IPS DF 4.7 (cell line): Measurements from ENCODE around the gene PCBP4.
"Not testable (repeated sequence)": the region's sequence is repeated elsewhere in the genome, so short reads cannot be mapped to it uniquely, and the experiment has no call there.

Experiments used
- DNase-seq: peaks from one replicate; pipeline ENCODE4 v3.0.0-alpha.2; 2013; ENCODE audit warnings: low spot score; ENCODE audit errors: extremely low read depth

PCBP4 gene

DNA sequence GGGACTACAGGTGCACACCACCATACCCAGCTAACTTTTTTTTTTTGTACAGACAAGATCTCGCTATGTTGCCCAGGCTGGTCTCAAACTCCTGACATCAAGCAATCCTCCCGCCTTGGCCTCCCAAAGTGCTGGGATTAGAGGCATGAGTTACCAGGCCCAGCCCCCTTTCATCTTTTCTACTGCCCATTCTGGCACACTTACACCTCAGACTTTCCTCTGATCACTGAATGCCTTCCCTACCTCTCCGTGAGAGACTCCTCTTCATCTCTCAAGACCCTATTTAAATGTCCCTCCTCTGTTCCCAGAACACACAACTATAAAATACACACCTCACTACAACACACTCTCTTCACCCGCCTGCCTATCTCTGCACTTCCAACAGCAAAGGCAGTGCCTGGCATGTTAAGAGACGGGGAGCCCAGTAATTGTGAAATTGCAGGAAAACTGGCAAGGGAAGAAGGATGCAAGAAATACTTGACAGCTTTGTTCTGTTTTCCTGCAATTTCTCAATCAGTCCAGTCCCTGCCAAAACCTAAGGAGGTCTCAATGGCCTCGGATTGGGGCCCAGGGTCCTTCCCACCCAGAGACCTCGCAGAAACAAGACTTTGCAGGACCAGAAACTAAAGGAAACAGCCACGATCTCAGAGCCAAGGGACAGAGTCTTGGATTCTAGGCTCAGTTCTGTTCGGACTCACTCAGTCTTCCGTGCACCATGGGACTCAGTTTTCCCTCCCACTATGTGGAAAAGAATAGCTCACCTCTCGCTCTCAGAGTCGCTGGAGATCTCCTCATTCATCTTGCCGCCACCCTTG lies 26.4 kb downstream of the PCBP4 start:
- no peak for DNase-seq

DNA sequence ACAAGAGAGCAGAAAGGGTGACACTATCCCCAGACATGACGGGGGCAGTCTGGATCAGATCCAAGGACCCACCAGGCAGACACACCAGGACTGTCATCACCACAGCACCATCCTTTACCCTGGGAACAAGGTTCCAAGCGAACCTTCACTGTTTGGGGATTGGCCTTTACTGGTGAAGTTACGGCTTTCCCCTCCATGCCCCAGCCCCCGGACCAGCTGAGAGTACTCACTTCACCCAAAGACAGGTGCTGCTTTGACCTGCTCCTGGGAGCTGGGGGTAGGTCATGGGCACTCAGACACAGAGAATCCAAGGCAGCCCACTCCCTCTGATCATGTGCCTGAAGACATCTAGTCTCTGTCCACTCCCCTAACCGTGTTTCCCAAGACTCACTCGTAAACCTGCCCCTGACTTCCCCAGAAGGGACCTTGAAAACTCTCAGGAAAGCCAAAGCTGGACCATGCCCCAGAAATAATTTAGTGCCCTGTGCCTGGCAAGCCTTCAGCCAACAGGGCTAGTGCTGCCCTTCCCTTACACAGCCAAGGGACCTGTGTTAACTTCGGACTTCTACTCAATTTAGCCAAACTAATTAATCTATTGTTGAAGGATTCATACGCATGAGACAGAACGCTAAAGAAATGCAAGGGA lies 28.4 kb downstream of the PCBP4 start:
- no peak for DNase-seq

DNA sequence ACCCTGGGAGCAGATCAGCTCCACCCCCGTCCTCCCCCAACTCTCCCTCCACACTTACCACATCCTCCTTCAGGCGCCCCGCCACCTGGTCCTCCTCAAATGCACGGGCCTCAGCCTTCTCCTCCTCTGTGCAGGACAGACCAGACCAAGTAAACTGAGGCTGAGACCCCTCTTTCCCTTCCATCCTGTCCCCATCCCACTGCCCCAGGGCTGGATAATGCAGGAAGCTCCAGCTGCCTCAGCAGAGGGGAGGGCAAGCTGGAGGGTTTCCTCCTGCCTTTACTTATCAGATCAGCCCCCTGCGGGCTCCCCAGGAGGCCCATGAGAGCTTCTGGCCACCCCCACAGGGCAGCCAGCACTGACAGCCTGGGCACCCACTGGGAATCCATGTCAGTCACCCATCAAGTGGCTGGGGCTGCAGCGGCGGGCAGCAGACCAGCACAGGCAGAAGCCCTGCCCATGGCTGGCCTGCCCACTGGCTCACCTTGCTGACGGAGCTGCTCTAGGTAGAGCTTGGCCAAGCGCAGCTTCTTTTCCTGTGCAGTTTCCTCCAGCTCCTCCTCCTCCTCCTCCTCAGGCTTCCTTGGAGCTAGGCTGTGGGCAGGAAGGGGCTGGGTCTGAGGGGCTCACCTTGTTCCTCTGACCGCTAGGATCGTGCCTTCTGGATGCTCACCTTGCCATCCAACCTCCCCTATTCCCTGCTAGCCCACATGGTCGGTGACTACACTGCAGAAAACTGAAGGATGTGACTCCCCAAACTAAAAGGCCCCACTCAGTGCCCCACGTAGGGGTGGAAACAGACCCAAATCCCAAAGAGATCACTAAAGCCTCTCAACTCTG lies 29.4 kb downstream of the PCBP4 start:
- no peak for DNase-seq

DNA sequence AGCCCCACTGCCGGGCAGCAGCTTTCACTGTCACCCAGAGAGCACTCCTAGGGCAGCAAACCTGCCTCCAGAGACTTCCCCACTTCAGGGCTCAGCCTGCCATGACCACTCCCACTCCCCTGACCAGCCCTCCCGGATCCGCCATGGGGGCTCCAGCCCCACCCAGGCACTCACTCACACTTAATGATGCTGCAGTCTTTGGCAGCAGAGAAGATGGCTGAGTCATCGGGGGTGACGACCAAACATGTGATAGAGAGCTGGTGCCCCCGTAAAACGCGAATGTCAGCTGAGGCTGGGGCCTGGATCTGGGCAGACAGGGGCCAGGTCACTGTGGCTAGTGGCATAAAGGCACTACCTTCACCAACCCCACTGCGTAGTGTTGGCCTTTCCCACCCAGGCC lies 30.2 kb downstream of the PCBP4 start:
- DNase-seq = no peak

DNA sequence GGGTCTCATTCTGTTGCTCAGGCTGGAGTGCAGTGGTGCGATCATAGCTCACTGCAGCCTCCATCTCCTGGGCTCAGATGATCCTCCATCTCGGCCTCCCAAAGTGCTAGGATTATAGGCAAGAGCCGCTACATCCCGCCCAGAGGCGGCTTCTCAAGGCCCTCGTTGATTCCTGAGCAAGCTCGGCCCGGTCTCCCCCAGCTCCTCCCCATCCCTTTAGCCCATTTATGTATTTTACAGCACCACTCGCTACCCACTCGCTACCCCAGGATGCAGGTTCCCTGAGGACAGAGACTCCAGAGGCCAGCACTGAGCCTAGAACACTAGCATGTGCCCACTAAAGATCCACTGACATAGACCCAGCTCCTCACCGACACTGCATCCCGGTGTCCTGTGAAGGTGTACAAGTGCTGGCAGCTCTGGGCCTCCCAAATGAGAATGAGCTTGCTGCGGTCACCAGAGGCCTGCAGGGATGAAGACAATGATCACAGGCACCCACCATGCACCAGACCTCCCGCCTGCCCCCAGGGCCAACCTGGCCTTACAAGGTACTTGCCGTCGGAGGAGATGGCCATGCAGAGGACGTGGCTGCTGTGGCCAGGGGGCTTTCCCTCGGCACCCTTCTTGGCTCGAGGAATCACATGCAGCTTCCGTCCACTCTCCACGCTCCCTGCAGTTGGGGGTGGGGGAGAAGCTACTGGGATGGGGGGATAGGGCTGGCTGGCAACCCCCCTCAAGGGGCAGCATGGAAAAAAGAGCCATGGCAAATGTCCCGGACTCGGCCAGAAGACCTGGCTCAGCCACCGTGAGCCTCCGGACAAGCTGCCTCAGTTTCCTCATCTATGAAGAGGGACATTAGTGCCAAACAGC lies 31.1 kb downstream of the PCBP4 start:
- no peak for DNase-seq

DNA sequence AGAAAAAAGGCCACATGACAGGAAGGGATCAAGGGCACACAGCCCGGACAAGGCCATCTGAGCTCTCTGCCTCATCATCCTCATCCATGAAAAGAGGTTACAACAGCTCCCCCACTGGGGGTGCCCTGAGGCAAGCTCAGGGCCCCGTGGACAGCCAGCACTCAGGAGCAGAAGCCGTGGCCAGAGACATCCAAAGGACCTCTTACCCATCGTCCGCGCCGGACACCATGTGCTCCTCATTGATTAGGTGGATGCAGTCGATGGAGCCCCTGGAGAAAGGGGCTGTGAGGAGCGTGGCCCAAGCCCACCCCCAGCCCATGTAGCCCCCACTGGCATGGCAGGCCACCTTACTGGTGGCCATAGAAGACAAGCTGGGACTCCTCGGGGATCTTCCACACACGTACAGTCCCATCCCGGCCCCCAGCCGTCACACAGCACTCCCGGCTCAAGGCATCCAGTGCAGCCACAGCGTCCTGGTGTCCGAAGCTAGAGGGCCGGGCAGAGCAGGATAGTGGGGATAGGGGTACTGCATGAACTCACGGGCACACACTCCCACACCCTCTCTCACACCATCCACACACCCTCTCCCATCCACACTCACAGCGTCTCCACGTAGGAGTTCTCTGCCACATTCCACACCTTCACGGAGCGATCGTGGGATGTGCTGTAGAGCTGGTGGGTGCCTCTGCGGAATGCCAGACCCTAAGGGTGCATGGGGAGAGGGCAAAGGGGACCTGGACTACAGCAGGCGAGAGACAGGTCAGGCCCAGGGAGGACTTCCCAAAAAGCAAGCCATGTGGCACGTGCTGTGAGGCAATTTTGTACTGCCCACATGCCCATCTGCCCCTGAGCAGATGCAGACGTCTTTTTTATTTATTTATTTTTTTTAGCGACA lies 32.0 kb downstream of the PCBP4 start:
- DNase-seq = no peak

DNA sequence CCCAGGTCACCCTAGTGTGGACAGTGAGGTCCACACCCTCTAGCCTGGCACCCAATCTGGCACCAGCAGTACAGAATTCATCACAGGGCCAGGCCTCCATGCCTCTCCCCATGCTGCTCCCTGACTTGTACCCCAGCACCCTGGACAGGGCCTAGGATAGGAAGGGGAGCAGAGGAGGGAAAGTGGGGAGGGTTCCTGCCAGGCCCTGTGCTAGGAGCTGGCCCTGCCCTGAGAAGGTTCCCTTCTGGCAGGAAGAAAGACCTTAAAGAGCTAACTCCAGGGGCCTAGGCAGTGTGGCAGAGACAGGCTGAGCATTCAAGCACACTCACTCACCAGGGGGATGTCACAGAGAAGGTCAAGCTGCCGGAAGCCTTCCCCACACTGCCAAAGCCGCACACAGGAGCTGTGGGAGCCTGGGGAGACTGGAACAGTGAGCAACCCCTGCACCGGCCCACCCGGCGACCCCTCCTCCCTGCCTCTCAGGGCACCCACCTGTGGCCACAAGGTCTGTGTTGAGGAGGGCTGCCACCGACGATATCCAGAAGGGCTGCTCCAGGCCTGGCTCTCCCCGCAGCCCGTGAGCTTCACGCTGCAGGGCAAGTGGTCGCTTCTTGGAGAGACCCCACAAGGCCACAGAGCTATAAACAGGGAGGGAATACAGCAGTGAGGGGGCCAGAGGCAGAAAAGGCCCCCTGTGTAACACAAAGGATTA lies 33.0 kb downstream of the PCBP4 start:
- DNase-seq = no peak

DNA sequence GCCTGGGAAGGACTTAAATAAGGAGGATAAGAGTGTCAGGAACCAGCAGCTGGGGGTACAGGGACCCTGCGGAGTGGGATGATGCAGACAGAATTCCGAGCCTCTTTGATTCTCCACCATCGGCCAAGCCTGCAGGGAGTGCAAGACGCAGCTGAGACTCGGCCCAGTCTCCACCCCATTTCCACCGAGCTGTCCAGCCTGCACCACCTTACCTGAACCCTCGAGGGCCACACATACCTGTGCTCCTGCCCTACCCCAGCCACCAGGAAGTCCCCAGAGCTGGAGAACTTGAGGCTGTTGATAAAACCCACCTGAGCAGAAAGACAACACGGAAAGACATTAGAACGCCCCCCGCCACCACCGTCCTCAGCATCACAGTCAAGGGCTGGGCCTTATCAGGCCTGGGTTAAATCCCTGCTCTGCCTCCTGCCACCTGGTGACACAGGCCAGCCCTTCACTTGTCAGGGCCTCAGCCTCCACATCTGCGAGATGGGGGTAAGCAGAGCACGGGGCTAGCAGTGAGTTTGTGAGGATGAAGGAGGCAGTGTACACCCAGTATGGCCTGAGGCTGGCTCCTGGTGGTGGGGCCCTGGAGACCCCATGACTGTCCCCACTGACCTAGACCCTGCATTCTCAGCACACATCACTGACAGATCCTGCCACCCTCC lies 33.6 kb downstream of the PCBP4 start:
- DNase-seq = no peak

DNA sequence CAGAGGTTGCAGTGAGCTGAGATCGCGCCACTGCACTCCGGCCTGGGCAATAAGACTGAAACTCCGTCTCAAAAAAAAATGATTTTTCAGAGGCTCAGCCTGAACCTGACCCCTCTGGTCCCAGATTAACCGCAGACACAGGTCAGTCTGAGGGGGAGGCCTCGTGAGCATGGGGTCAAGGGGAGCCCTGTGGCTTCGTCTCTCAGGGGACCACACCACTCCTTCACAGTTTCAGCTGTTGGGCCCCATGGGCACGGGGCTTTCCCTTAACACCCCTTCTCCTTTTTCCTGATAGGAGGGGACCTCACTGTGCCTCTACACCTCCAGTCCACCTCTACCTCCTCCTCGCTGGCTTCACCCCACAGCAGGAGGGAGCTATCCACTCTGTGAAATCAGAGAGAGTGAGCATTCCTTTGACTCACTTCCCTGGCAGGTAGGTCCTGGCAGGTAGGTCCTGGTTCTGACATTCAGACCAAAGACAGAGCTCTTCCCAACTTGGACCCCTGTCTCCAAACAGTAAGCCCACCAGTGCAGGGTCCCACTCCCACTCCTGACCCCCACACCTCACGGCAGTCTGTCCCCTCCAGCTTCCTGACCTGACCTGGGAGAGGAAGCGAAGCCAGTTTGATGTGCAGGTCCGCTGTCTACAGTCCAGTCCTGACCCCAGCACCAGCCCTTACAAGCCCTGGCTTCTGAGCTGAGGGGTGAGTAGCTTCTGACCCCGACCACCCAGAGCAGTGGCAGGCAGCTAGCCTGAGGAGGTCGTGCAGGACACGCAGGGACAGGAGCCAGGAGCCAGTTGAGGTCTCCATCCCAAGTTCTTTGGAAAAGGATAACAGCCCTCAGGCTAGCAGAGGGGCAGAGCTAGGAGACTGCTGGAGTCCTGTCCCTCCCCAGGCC lies 34.5 kb downstream of the PCBP4 start:
- no peak for DNase-seq

DNA sequence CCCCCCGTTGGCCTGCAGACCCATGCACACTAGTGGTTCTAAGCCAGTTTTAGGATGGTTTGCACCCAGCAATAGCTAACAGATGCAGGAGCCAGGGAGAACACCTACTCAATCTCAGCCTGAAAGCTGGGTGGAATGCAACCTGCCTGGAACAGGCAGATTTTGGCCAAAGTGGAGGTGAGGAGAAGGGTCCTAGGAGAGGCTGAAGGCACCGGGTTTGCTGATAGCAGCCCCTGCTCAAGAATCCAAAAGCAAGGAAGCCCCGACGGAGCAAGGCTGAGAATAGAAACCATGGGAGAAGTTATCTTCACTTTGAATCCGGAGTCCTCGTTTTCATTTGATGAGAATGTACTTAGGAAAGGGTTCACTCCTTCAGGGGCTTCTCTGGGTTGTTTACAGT lies 35.5 kb downstream of the PCBP4 start:
- DNase-seq = no peak

DNA sequence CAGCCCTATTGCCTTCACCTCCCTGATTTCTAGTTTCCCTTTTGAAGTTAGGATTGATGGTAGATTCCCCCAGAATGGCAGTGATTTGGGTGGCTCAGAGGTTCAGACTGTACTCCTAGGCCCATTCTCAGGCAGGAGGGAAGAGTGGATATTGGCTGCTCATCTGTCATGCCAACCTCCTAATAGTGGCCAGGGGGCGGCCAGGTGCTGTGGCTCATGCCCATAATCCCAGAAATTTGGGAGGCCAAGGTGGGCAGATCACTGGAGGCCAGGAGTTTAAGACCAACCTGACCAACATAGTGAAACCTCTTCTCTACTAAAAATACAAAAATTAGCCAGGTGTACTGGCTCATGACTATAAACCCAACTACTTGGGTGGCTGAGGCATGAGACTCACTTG lies 36.8 kb downstream of the PCBP4 start:
- no peak for DNase-seq

DNA sequence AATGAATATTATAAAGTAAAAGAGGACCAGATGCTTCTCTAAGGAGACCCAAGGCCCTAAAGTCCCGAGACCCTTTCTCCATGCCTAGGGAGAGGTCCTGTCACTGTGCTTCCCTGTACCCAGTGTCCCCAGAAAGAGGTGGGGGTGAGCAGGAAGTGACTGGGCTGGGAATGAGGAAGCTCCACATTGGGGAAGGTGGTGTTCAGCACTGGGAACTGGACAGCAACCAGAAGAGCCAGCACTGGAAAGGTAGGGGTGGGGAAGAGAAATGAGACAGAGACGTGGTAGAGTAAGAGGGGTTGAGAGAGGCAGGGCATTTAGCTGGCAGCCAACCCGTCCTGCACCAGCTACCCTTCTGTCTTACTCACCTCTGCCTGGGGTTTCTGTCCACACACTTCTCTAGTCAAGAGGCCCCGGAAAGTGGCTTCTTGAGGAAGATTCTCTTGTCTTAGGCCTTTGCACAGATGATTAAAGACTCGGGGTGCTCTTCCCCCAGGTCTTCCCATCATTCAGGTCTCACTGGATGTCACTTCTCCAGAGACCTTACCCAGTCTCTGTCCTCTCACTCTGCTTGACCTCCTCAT lies 37.7 kb downstream of the PCBP4 start:
- DNase-seq = peak; percentile 19

DNA sequence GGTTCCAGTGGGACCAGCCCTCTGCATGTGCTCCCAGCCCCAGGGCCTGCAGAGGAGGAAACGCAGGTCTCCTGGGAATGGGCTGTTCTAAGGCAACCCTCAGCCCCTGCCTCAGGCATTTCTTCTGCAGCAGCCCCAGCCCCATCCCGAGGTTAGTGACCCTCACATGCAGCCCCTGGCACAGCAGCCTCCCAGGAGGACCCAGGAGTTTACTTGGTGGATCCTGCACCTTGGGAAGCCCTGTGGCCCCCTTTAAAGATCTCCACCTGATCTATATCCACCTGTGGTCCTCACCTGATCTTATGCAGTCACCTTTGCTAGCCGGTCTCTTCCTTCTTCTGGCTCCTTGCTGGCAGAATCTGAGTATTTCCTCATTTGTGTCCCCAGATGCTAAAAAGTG lies 38.3 kb downstream of the PCBP4 start:
- DNase-seq = not testable (repeated sequence)

DNA sequence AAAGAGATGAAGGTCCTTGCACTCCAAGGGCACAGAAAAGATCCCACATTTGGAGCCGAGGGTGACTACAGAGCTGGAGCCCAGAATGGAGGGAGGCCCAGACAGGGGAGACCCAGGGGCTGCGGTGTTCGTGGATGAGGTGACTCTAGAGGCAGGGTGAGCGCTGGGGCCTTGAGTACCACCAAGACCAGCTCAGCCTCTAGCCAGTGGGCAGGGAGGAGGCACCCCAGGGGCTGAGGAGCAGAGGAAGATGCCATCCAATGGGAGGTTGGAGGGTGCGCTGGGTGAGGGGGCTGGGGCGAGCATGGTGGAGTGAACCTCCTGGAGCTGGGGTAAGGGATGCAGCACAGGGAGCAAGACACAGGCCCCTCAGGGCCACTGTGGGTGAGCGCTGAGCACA lies 38.8 kb downstream of the PCBP4 start:
- no peak for DNase-seq

DNA sequence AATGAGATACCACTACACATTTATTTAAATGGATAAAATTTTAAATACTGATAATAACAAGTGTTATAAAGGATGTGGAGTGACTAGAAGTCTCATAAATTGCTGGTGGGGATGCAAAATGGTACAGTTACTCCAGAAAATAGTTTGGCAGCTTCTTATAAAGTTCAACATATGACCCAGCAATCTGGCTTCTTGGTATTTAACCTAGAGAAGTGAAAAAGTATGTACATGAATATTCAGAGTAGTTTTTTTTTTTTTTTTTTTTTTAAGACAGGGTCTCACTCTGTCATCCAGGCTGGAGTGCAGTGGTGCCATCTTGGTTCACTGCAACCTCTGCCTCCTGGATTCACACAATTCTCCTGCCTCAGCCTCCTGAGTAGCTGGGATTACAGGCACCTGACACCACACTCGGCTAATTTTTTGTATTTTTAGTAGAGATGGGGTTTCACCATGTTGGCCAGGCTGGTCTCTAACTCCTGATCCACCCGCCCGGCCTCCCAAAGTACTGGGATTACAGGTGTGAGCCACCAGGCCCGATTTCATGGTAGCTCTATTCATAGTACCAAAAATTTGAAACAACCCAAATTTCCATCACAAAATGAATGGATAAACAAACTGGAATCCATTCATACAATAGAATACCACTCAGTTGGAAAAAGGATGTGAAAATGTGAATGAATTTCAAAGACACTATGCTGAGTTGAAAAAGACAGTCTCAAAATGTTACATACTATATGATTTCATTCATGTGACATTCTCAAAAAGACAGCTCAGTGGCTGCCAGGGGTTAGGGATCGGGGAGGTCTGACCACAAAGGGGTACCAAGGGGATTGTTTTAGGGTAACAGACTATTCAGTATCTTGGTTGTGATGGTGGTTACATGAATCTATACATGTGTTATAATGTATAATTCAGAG lies 39.9 kb downstream of the PCBP4 start:
- DNase-seq = no peak

DNA sequence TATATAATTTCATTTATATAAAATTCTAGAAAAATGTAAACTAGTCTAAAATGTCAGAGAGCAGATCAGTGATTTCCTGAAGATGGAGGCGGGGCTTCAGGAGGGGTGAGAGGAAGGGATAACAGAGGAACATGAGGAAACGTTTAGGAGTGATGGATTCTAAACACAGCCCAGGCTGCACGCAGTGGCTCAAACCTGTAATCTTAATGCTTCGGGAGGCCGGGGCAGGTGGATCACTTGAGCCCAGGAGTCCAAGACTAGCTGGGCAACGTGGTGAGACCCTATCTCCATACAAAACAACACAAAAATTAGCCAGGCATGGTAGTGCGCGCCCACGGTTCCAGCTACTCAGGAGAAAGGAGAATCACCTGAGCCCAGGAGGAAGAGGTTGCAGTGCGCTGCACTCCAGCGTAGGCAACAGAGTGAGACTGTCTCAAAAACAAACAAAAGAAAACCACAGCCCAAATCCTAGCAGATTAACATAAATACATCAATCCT lies 46.1 kb downstream of the PCBP4 start:
- DNase-seq = no peak
